GM12872 (cell line): ENCODE measurements around the gene INPP4B.

Experiments used
- TF ChIP-seq, protein P1 (sequence below): IDR thresholded peaks from 3 replicates; pipeline ENCODE4 v1.5.1; 2011; ENCODE audit warnings: low read depth, mild to moderate bottlenecking, low read length, moderate library complexity; ENCODE audit not compliant: insufficient read depth

INPP4B gene

DNA sequence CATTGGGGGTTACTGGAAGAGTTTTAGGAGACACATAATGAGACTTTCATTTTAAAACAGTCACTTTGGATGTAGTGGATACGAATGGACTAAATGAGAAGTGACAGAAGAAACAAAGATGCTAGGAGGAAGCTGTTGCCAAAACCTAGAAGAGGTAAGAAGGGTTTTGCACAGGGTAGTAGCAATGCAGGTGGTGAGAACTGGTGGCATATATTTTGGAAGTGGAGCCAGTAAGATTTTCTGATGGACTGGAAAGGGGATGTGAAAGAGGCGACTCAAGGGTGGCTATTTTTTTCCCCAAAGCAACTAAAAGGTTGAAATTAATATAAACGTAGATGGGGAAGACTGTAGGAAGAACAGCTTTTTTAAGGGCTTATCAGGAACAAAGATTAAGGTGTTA, 747.7 kb downstream of the INPP4B start:
- TF ChIP-seq, protein P1, sequence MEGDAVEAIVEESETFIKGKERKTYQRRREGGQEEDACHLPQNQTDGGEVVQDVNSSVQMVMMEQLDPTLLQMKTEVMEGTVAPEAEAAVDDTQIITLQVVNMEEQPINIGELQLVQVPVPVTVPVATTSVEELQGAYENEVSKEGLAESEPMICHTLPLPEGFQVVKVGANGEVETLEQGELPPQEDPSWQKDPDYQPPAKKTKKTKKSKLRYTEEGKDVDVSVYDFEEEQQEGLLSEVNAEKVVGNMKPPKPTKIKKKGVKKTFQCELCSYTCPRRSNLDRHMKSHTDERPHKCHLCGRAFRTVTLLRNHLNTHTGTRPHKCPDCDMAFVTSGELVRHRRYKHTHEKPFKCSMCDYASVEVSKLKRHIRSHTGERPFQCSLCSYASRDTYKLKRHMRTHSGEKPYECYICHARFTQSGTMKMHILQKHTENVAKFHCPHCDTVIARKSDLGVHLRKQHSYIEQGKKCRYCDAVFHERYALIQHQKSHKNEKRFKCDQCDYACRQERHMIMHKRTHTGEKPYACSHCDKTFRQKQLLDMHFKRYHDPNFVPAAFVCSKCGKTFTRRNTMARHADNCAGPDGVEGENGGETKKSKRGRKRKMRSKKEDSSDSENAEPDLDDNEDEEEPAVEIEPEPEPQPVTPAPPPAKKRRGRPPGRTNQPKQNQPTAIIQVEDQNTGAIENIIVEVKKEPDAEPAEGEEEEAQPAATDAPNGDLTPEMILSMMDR = no peak

DNA sequence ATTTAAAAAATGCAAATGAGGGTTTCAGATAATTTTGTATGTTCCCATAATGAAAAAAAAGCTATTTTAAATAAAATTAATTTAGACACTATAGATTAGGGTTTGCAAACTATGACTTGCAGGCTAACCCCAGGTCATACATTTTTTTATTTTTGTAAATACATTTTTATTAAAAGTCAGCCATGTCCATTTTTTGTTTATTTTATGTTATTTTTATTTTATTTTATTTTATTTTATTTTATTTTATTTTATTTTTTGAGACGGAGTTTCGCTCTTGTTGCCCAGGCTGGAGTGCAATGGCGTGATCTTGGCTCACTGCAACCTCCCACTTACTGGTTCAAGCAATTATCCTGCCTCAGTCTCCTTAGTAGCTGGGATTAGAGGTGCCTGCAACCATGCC, 749.1 kb downstream of the INPP4B start:
- TF ChIP-seq, protein P1 = no peak

DNA sequence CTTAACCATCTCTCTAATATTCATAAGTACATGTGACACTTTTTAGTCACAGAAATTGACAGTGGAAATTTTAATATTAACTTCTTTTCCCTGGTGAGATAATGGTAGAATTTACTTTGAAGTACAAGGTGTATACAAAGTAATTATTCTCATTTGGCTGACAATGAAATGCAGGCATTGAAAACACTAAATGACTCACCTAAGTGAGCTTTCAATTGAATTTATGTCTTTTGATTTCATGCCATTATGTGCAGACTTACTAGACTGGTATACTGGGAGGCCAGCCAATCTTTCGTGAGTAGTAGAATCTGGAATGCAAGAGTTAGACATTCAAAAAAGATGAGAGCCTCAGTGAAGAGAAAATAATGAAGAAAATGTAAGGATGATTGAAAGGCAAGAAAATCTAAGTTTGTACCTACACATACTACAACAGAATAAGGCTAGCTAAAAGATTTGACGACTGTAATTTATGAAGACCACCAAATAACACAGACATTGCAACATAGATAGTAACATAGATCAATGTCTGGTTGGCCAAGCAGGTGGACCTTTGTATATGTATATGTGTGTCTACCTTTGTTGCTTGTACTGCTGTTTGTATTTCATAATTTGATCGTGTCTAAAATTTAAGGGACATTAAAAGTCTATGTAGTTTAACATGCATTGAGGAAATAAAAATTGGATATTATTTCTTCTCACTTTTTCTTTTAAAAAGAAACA, 750.1 kb downstream of the INPP4B start:
- TF ChIP-seq, protein P1 = no peak

DNA sequence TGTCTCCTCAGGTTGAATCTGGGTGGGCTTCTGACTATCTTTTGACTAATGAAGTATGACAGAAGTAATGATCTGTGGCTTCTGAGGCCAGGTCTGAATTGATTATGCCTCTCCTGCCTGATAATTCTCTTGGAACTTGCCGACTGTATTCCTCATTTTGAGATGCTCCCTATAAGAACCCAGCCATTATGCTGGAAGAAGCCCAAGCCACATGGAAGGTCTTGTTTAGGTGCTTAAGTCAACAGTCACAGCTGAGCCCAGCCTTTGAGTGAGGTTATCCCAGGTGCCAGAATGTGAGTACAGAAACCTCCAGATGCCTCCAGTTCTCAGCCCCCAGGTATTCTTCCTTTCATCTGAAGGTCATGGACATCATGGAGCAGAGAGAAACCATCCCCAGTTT, 753.2 kb downstream of the INPP4B start:
- TF ChIP-seq, protein P1 = no peak

DNA sequence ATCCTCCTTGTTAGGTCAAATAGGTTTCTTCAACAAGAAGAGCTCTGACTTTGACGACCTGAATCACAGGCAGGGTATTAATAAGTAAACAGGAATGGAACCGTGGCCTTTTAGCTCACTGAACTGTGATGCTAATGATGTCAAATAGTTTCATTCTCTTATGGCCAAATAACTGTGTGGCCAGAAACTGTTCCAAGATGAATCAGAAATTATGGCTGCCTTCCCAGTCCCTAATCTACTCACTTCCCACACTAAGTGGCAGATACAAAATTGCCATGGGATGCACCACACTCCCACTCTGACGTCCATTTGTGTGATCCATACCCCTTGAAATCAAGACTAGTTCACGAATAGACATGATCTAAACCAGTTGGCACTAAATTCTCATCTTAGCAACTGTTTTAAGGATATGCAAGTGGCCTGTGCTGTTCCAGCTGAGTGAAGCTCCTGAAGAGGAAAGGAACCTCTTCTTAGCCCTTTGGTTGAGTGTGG, 754.4 kb downstream of the INPP4B start:
- TF ChIP-seq, protein P1 = no peak

DNA sequence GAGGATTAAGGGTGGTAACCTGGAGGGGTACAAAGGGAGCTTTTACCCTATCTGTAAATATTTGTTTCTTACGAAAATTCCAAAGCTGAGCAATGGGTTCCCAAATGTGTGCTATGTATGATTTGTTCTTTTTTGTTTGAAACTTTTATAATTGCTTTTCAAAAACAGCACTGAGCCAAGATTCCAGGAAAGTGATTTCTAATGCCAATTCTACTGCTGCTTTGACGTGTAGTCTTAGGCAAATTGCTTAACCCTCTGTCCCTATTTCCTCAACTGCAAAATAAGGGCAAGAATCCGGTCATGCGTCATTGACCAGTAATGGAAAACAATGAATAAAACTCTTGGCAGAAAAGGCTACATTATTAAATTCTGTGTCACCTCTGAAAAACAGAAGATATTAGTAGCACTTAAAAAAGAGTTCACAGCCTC, 755.0 kb downstream of the INPP4B start:
- TF ChIP-seq, protein P1 = no peak

DNA sequence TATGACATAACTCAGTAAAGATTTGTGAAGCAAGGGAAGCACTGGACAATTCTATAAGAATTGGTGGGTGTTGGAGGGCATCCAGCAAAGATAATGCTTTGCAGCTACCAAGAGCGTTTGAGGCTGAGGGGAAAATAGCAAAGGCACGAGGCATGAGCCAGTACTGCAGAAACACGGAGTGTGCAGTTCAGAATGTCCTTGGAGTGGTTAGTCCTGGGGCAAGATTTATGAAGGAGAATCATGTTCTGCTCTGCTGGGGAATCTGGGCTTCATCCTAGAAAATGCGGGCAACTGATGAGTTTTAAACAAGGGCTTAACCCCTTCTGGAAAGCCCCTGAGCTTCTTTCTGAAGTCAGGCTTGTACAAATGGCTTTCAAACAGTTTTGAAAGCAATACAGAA, 757.2 kb downstream of the INPP4B start:
- TF ChIP-seq, protein P1 = no peak
